Activated T-cell treated with anti-CD3 and anti-CD28 coated beads, Interleukin-2, amount 50 U/mL, for 24 hours (primary cell): ENCODE measurements around the gene FKBP11.
A peak's percentile ranks its signal among the peaks of the same experiment; 100 is the strongest.
"Not testable (repeated sequence)": the region's sequence is repeated elsewhere in the genome, so short reads cannot be mapped to it uniquely, and the experiment has no call there.

Experiments used
- DNase-seq: peaks from one replicate; pipeline ENCODE4 v3.0.0-alpha.2; 2020
- H3K27ac Mint-ChIP-seq: 2 replicates; pipeline ENCODE4 v1.8.0; 2020; ENCODE audit warnings: mild to moderate bottlenecking, mixed read lengths
- H3K27me3 Mint-ChIP-seq: 2 replicates; pipeline ENCODE4 v1.8.0; 2020; ENCODE audit warnings: mixed read lengths
- H3K36me3 Mint-ChIP-seq: 2 replicates; pipeline ENCODE4 v1.8.0; 2020; ENCODE audit warnings: low read depth, mixed read lengths
- H3K4me1 Mint-ChIP-seq: 2 replicates; pipeline ENCODE4 v1.8.0; 2020; ENCODE audit warnings: low read depth, mixed read lengths
- H3K4me3 Mint-ChIP-seq: 2 replicates; pipeline ENCODE4 v1.8.0; 2020; ENCODE audit warnings: mild to moderate bottlenecking, moderate library complexity, mixed read lengths
- H3K9me3 Mint-ChIP-seq: 2 replicates; pipeline ENCODE4 v1.8.0; 2020; ENCODE audit warnings: mixed read lengths

The FKBP11 gene

DNA sequence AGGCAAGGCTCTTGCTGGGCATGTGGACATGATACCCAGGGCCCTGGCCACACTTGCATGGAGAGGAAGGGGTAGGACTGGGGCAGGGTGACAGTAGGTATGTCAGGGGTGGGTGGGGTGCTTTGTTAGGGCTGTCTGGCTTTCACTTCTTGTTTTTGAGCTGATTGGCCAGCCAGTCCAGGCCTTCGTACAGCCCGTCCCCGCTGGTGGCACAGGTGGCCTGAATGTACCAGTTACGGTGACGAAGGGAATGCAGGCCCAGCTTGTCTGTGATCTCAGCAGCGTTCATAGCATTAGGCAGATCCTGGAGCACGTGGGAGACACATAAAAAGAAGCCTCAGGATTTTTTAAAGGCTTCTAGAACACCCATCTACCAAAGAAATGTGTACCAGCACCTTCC, 13.5 kb upstream of the FKBP11 start:
- H3K9me3 Mint-ChIP-seq: no peaks in the 10 kb centered on the region
- H3K4me3 Mint-ChIP-seq: no peak overlapping the region
- peaks cover 78% of the 10 kb centered on the region for H3K36me3 Mint-ChIP-seq
- H3K4me1 Mint-ChIP-seq: peaks cover 14% of the 10 kb centered on the region
- H3K27me3 Mint-ChIP-seq: no peaks in the 10 kb centered on the region
- H3K27ac Mint-ChIP-seq: no peak overlapping the region
- DNase-seq: no peak

DNA sequence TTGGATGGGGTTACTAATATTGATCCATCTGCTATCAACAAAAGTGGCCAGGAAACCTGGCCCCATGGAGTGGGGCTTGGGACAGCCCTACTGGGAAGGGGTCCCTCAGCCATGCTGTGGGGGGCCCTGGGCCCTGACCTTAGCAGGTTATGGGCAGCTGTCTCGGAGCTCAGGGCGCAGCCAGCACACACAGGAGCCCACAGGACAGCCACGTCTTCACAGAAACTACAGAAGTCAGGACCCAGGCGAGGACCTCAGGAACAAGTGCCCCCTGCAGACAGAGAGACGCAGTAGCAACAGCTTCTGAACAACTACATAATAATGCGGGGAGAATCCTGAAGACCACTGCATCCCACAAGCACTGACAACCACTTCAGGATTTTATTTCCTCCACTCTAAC, 11.9 kb upstream of the FKBP11 start:
- peaks cover 85% of the 10 kb centered on the region for H3K36me3 Mint-ChIP-seq
- no peaks in the 10 kb centered on the region for H3K9me3 Mint-ChIP-seq
- H3K4me3 Mint-ChIP-seq: no peak overlapping the region
- peaks cover 28% of the 10 kb centered on the region for H3K4me1 Mint-ChIP-seq
- peak overlapping the region; percentile 12 for H3K27ac Mint-ChIP-seq
- H3K27me3 Mint-ChIP-seq: no peaks in the 10 kb centered on the region
- no peak for DNase-seq

DNA sequence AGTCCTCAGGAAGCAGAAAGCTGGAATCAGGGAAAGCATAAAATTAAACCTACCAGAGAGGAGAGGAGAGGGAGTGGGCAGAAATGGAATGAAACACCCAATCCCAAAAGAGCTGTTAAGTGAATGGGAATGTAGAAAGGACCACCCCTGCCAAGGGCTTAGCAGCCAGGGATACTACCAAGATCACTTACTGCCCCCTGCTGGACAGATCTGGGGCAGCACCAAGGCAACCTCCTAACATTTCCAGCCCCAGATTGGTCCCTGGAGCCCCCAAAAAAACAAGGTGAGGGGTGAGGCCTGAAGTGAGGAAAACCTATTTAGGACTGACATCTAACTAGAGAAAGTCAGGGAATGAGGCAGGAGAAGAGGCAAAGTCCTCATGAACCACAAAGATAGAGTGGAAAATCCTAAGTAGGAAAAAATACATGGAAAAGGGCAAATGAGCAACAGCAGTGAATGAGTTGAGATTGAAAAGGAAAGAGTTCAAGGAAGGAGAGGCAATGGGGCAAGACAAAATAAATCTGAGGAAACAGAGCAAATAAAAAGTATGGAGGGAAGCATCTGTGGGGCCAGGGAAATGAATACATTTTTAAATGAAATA, 11.2 kb upstream of the FKBP11 start:
- Mint-ChIP-seq H3K27ac (peak overlapping the region; percentile 39), H3K36me3 (peaks cover 83% of the 10 kb centered on the region), H3K4me1 (peaks cover 28% of the 10 kb centered on the region), H3K4me3 (no peak overlapping the region), H3K27me3 (no peaks in the 10 kb centered on the region), H3K9me3 (no peaks in the 10 kb centered on the region)
- DNase-seq: peak; percentile 87

DNA sequence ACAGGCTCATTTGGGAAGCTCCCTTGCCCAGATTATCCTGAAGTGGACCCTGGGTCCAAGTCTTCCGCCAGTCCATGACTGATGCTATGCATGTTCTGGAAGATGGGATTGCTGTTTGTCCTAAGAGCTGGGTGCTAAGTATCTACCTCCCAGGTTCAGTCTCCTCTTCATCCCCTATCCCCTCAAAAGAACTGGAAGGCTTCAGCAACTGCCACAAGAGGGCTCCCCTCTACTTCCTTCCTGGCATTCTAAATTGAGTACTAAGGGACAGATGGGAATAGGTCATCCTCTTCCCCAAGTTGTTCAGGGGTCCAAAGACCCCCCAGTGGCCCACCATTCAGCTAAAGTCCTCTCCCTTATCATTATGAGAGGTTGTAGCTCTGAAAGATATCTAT, 9.0 kb upstream of the FKBP11 start:
- no peaks in the 10 kb centered on the region for H3K9me3 Mint-ChIP-seq
- H3K36me3 Mint-ChIP-seq: peaks cover 76% of the 10 kb centered on the region
- no peak overlapping the region for H3K4me3 Mint-ChIP-seq
- no peaks in the 10 kb centered on the region for H3K27me3 Mint-ChIP-seq
- no peak for DNase-seq
- peaks cover 26% of the 10 kb centered on the region for H3K4me1 Mint-ChIP-seq
- H3K27ac Mint-ChIP-seq: peak overlapping the region; percentile 73

DNA sequence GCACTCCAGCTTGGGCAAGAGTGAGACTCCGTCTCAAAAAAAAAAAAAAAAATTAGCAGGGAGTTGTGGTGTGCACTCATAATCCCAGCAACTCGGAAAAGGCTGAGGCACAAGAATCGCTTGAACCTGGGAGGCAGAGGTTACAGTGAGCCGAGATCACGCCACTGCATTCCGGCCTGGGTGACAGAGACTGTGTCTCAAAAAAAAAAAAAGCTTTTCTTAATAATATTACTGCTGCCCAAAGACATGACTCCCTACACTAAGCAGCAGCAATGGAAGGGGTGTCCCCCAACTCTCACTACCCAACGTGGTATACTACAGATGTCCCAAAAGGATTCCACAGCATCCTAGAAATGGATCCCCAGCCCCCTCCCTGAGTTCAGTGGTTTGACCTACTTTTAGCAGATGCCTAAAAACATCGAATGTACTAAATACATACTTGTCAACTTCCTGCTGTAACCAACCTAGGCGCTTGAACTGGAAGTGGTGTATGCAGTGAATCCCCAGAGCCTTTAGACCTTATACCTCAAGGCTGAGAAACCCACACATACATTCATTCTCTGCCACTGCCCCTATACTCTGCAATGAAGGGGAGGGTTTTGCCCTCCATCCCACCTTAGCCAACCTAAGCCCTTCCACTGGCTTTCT, 8.5 kb upstream of the FKBP11 start:
- Mint-ChIP-seq H3K4me1 (peaks cover 26% of the 10 kb centered on the region), H3K27me3 (no peaks in the 10 kb centered on the region), H3K36me3 (peaks cover 71% of the 10 kb centered on the region), H3K27ac (peak overlapping the region; percentile 81), H3K4me3 (no peak overlapping the region), H3K9me3 (no peaks in the 10 kb centered on the region)
- DNase-seq: no peak

DNA sequence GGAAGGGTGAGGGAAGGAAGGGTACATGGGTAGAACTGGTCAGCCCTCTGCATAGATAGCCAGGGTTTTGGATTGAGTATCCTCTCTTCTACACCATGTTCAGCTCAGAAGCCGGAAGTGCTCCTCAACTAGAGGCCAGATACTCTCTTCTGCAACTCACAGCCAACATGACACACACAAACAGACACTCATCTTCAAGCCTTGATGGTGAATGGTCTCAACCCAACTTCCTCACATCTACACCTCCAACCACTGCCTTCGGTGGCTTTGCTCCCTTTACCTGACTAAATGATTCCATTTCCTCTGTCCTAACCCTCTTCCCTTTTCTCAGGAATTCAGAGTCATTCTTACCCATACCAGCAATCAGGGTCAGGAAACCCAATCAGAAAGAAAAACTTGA, 7.6 kb upstream of the FKBP11 start:
- no peaks in the 10 kb centered on the region for H3K9me3 Mint-ChIP-seq
- no peak for DNase-seq
- peaks cover 26% of the 10 kb centered on the region for H3K4me1 Mint-ChIP-seq
- H3K36me3 Mint-ChIP-seq: peaks cover 62% of the 10 kb centered on the region
- H3K27ac Mint-ChIP-seq: peak overlapping the region; percentile 81
- no peak overlapping the region for H3K4me3 Mint-ChIP-seq
- no peaks in the 10 kb centered on the region for H3K27me3 Mint-ChIP-seq

DNA sequence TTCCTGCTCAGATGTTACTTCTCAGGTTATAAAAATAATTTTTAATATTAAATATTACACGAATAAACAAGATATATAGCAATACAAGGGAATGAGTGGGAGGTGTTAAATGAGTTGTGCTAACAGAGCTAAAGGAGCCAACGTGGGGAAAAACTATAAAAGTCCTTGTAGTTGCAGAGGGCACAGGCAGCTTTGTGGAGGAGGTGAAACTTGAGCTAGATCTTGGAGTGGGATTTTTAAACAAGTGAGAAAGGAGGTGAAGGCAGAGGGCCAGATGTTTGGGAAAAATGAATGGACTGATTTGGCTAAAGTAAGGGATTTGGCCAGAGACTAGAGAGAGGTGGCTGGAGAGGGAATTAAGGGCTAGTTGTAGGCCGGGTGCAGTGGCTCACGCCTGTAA, 5.2 kb upstream of the FKBP11 start:
- Mint-ChIP-seq H3K4me1 (peaks cover 38% of the 10 kb centered on the region), H3K27me3 (no peaks in the 10 kb centered on the region), H3K27ac (no peak overlapping the region), H3K9me3 (no peaks in the 10 kb centered on the region), H3K4me3 (no peak overlapping the region), H3K36me3 (peaks cover 43% of the 10 kb centered on the region)
- no peak for DNase-seq

DNA sequence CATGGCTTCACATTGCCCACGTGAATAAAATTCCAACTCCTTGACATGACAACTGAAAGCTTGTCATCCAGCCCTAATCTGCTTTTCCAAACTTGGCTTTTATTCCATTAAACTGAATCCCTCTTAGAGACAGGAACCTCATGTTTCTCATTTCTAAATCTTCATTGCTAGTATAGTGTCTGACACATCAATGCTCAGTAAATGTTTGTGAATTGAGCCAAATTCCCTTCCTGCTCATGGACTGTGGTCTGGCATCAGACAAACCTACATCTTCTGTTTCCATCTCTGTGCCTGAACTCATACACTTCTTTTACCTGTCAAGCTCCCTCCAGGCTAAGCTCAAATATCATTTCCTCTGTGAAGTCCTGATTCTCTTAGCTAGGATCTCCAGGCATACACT, 4.3 kb upstream of the FKBP11 start:
- Mint-ChIP-seq H3K4me3 (no peak overlapping the region), H3K27ac (no peak overlapping the region), H3K9me3 (no peaks in the 10 kb centered on the region), H3K4me1 (peaks cover 38% of the 10 kb centered on the region), H3K36me3 (peaks cover 45% of the 10 kb centered on the region), H3K27me3 (no peaks in the 10 kb centered on the region)
- DNase-seq: no peak

DNA sequence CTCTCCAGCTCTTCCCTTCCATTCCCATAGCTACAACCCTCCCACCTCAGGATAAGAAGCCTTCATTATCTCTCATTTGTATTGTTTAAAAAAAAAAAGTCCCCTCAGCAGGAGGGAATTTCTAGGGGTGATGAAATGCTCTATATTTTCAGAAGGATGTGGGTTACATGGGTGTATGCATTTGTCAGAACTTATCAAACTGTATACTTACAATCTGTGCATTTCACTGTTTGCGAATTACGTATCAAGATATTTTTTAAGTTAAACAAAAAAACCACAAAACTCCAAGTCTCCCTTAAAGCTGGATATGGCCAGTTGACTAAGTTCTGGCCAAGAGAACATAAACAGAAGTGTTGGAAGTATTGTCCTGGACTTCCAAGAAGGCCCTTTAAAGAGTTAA, 2.0 kb upstream of the FKBP11 start:
- Mint-ChIP-seq H3K4me1 (peaks cover 40% of the 10 kb centered on the region), H3K36me3 (peaks cover 49% of the 10 kb centered on the region), H3K4me3 (no peak overlapping the region), H3K27me3 (no peaks in the 10 kb centered on the region), H3K27ac (peak overlapping the region; percentile 76), H3K9me3 (no peaks in the 10 kb centered on the region)
- DNase-seq: no peak

DNA sequence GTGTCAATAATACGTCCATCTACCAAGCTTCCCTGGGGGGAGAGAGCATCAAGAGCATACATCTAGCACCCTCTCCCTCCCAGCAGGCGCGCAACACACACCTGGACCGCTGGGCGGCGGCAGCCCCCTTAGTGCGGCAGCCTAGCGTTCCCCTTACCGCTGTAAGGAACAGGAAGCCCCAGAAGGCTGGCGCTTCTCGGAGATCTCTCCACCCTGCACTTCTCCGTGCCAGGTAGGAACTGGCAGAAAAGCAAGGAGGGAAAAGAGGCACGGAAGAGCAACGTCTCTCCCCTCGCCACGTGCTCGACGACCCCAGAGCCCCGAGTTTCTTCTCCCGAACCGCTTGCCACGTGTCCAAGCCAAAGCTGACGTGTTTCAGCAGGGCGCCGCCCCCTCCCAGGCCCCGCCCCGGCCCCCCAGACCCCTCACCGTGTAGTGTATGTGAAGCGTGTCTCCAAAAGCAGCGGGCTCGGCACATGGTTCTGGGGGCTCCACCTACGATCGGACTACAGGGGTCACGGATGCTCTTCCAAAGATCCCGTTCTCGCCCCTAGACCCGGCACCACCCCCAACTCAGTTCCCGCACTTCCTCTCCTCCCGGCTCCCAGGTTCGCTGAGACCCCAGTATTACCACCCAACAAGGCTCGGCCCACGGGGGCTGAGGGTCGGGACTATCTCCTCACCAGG, 532 bp downstream of the FKBP11 start:
- Mint-ChIP-seq H3K27ac (peak overlapping the region; percentile 98), H3K27me3 (no peaks in the 10 kb centered on the region), H3K4me1 (peaks cover 55% of the 10 kb centered on the region), H3K4me3 (peak overlapping the region; percentile 93), H3K36me3 (peaks cover 57% of the 10 kb centered on the region), H3K9me3 (no peaks in the 10 kb centered on the region)
- peak; percentile 86 for DNase-seq

DNA sequence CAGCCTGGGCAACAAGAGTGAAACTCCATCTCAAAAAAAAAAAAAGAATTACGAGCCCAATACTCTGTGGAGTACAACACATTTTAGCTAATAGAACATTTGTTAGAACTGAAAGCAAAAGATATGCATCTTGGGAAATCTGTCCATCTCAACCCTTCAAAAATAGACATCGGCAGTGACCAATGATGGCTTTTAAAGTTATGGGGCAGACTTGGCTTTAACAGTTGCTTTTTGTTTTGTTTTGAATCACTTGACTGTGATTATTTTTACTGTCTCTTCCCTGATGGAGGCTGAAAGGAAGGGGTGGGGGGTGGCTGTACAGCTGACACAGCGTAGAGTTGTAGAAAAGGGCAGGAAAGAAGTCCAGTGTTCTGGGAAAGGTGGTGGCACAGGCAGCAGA, 2.2 kb downstream of the FKBP11 start:
- Mint-ChIP-seq H3K4me1 (peaks cover 65% of the 10 kb centered on the region), H3K4me3 (peak overlapping the region; percentile 93), H3K27ac (peak overlapping the region; percentile 98), H3K9me3 (no peaks in the 10 kb centered on the region), H3K27me3 (no peaks in the 10 kb centered on the region), H3K36me3 (peaks cover 54% of the 10 kb centered on the region)
- no peak for DNase-seq

DNA sequence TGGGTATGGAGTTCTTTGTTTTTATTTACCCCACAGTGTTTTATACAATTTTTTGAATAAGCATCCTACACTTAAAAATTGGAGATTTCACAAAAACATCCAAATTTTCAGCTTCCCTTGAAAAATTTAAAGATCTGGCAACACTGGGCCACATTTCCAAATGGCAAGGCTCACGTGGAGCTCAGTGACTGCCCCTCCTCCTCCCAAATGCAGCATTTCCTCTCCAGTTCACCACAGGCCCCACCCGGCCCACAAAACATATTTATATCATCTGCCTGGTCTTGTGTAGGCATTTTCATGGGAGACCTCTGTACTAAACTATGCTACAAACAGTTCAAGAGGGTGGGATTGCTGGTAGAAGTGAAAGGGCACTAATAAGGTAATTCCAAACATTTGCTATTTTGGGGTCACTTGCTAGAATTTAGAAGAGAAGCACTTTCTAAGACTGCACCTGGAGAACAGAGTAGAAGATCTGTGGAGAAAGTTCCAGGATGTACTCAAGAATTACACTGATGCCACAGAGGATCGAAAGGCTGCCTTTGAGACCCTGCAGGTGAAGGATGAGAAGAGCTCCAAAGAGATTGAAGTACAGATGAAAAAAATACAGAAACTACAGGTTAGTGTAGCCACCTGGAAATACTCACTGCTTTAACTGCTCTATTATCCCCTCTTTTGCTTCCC, 7.3 kb downstream of the FKBP11 start:
- Mint-ChIP-seq H3K27me3 (no peaks in the 10 kb centered on the region), H3K27ac (peak overlapping the region; percentile 86), H3K4me1 (peaks cover 49% of the 10 kb centered on the region), H3K36me3 (peaks cover 36% of the 10 kb centered on the region), H3K4me3 (peak overlapping the region; percentile 38), H3K9me3 (no peaks in the 10 kb centered on the region)
- no peak for DNase-seq

DNA sequence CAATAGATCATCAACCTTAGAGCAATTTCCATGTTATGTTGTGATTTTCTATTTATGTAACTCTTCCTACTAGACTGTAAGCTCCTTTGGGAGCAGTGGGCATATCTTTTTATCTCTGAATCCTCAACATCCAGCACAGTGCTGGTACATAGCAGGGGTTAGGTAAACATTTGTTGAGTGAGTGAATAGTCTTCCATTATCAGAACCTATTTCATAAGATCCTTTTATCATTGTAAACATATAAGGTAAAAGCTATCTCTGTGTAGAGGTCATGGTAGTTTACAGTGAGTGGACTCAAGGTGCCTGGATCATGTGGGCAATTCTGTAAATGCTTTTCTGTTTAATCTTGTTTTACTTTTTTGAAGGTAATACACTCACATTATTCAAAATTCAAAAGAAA, 15.1 kb downstream of the FKBP11 start:
- no peak for DNase-seq
- Mint-ChIP-seq H3K4me1 (no peaks in the 10 kb centered on the region), H3K4me3 (no peak overlapping the region), H3K27ac (no peak overlapping the region), H3K9me3 (no peaks in the 10 kb centered on the region), H3K27me3 (no peaks in the 10 kb centered on the region), H3K36me3 (no peaks in the 10 kb centered on the region)

DNA sequence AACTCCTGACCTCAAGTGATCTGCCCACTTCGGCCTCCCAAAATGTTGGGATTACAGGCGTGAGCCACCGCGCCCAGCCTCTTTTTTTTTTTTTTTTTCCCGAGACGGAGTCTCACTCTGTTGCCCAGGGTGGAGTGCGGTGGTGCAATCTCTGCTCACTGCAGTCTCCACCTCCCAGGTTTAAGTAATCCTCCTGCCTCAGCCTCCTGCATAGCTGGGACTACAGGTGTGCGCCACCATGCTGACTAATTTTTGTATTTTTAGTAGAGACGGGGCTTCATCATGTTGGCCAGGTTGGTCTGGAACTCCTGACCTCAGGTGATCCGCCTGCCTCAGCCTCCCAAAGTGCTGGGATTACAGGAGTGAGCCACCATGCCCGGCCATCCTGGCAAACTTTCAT, 15.6 kb downstream of the FKBP11 start:
- not testable (repeated sequence) for DNase-seq, H3K4me1 Mint-ChIP-seq, H3K27ac Mint-ChIP-seq, H3K27me3 Mint-ChIP-seq, H3K9me3 Mint-ChIP-seq, H3K4me3 Mint-ChIP-seq, H3K36me3 Mint-ChIP-seq

DNA sequence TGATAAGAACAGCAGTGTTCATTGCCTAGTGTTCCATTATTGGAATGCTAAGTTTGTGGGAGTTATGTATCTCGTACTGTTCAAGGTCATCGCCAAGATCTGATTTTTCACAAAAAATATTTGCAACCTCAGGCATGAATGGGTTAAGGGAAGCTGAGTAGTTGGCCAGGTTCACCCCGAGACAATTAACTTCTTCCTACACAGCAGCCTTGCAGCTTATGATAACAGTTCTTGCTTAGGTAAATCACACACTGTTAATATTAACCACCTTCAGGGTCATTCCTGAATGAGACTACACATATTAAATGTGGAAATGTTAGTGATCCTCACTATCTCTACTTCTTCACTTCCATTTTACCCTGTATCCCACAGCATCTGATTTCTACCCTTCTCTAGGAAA, 18.0 kb downstream of the FKBP11 start:
- Mint-ChIP-seq H3K4me3 (no peak overlapping the region), H3K9me3 (no peaks in the 10 kb centered on the region), H3K36me3 (no peaks in the 10 kb centered on the region), H3K27ac (no peak overlapping the region), H3K27me3 (no peaks in the 10 kb centered on the region), H3K4me1 (peaks cover 9% of the 10 kb centered on the region)
- DNase-seq: no peak
